Neural crest cell (in vitro differentiated cells): ENCODE data around the gene CCDC171. TPM values are rescaled to one million over a fixed set of nuclear protein-coding genes. Genes with fewer than 3 reads are reported as not detected.

Experiments used
- DNase-seq: peaks from one replicate; pipeline ENCODE4 v3.0.0; 2021; ENCODE audit warnings: low read depth, mixed read lengths, low spot score
- H3K27ac Mint-ChIP-seq: one replicate; pipeline ENCODE4 v1.8.0; 2021; ENCODE audit warnings: mild to moderate bottlenecking, mixed read lengths; ENCODE audit not compliant: unreplicated experiment
- H3K27me3 Mint-ChIP-seq: 2 replicates; pipeline ENCODE4 v1.8.0; 2021; ENCODE audit warnings: low read depth, mild to moderate bottlenecking, mixed read lengths
- H3K36me3 Mint-ChIP-seq: 2 replicates; pipeline ENCODE4 v1.8.0; 2021; ENCODE audit warnings: low read depth, mild to moderate bottlenecking, mixed read lengths
- H3K4me1 Mint-ChIP-seq: 2 replicates; pipeline ENCODE4 v1.8.0; 2021; ENCODE audit warnings: mixed read lengths
- H3K4me3 Mint-ChIP-seq: one replicate; pipeline ENCODE4 v1.8.0; 2021; ENCODE audit warnings: mild to moderate bottlenecking, mixed read lengths
- H3K9me3 Mint-ChIP-seq: 2 replicates; pipeline ENCODE4 v1.8.0; 2021; ENCODE audit warnings: mixed read lengths
- total RNA-seq: library from RNA; stranded (reverse); gene quantifications from 2 replicates; pipeline ENCODE4 v1.2.1, GENCODE V29; 2021
- TF ChIP-seq, protein P1 (sequence below): fragments of 200-600 bp; sonication (generic); conservative IDR thresholded peaks from 2 replicates; pipeline ENCODE4 v1.5.0; 2021; ENCODE audit warnings: antibody characterized with exemption, mild to moderate bottlenecking

Gene CCDC171
- total RNA-seq, 1 donor from 2014 or later: 6.1 TPM

DNA sequence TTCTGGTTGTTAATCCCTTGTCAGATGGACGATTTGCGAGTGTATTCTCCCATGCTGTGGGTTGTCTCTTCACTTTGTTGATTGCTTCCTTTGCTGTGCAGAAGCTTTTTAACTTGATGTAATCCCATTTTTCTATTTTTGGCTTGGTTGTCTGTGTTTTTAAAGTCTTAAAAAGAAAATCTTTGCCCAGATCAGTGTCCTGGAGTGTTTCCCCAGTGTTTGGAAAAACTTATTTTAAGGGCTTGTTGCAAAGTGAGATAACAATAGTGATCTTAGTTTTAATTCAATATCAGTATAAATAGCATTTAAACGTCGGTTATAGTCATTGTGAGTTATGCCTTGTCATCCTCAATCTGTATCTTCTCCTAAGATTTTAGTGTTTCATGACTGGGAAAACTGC lies 329.5 kb downstream of the CCDC171 start:
- H3K27me3 Mint-ChIP-seq: no peaks in the 10 kb centered on the region
- no peaks in the 10 kb centered on the region for H3K4me1 Mint-ChIP-seq
- no peak overlapping the region for H3K4me3 Mint-ChIP-seq
- TF ChIP-seq, protein P1, sequence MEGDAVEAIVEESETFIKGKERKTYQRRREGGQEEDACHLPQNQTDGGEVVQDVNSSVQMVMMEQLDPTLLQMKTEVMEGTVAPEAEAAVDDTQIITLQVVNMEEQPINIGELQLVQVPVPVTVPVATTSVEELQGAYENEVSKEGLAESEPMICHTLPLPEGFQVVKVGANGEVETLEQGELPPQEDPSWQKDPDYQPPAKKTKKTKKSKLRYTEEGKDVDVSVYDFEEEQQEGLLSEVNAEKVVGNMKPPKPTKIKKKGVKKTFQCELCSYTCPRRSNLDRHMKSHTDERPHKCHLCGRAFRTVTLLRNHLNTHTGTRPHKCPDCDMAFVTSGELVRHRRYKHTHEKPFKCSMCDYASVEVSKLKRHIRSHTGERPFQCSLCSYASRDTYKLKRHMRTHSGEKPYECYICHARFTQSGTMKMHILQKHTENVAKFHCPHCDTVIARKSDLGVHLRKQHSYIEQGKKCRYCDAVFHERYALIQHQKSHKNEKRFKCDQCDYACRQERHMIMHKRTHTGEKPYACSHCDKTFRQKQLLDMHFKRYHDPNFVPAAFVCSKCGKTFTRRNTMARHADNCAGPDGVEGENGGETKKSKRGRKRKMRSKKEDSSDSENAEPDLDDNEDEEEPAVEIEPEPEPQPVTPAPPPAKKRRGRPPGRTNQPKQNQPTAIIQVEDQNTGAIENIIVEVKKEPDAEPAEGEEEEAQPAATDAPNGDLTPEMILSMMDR: no peak
- H3K9me3 Mint-ChIP-seq: peaks cover 6% of the 10 kb centered on the region
- no peak overlapping the region for H3K27ac Mint-ChIP-seq
- H3K36me3 Mint-ChIP-seq: peaks cover 10% of the 10 kb centered on the region
- DNase-seq: no peak

DNA sequence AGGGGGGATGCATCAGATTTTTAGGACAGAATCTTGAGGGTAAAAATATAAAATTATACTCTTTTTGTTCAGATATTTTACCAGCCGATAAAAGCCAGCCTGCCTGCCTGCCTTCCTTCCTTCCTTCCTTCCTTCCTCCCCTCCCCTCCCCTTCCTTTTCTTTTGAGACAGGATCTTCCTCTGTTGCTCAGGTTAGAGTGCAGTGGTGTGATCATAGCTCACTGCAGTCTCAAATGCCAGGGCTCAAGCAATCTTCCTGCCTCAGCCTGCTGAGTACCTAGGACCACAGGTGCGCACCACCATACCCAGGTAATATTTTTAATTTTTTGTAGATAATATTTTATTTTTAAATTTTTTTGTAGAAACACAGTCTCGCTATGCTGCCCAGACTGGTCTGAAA lies 330.0 kb downstream of the CCDC171 start:
- no peaks in the 10 kb centered on the region for H3K4me1 Mint-ChIP-seq
- peaks cover 6% of the 10 kb centered on the region for H3K9me3 Mint-ChIP-seq
- H3K36me3 Mint-ChIP-seq: peaks cover 10% of the 10 kb centered on the region
- H3K4me3 Mint-ChIP-seq: no peak overlapping the region
- TF ChIP-seq, protein P1: no peak
- H3K27me3 Mint-ChIP-seq: no peaks in the 10 kb centered on the region
- no peak overlapping the region for H3K27ac Mint-ChIP-seq
- DNase-seq: no peak

DNA sequence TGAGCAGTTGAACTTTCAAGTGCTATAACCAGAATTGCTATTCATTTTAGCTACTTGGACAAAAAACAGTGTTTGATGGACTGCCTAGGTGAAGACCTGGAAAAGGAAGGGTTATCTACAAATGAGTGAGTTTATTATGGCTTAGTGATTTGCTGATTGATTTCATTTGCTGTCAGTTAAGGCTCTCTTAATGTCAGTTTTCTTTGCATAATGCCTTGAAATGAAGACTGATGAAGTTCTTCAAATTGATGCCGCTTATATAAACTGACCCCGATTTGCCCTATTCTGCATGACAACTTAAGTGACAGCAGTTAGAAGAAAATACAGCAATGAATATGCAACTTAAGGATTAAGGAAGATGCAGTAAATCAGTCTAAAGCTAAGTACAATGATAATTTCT lies 332.6 kb downstream of the CCDC171 start:
- TF ChIP-seq, protein P1: no peak
- H3K36me3 Mint-ChIP-seq: peaks cover 7% of the 10 kb centered on the region
- DNase-seq: no peak
- H3K27me3 Mint-ChIP-seq: no peaks in the 10 kb centered on the region
- no peak overlapping the region for H3K4me3 Mint-ChIP-seq
- no peak overlapping the region for H3K27ac Mint-ChIP-seq
- H3K4me1 Mint-ChIP-seq: no peaks in the 10 kb centered on the region
- peaks cover 2% of the 10 kb centered on the region for H3K9me3 Mint-ChIP-seq

DNA sequence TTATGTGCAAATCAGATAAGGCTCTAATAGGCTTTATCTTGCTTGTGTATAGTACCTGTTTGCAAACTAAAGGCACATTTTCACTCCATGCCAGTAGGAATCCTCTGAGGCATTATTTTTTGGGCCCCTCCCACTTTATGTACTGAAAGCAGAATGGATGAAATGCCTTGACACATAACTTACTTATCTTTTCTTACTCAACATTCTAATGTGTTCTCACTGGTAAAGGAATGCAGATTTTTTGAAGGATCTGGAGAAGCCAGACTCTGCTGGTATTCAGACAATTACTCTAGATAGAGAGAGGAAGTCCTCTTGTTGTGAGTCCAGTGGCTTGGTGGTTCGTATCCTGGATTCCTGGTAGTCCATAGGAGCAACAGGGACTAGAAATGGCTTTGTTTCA lies 336.7 kb downstream of the CCDC171 start:
- TF ChIP-seq, protein P1: no peak
- Mint-ChIP-seq H3K36me3 (peaks cover 10% of the 10 kb centered on the region), H3K9me3 (peaks cover 12% of the 10 kb centered on the region), H3K27ac (no peak overlapping the region), H3K27me3 (no peaks in the 10 kb centered on the region), H3K4me1 (no peaks in the 10 kb centered on the region), H3K4me3 (no peak overlapping the region)
- DNase-seq: no peak

DNA sequence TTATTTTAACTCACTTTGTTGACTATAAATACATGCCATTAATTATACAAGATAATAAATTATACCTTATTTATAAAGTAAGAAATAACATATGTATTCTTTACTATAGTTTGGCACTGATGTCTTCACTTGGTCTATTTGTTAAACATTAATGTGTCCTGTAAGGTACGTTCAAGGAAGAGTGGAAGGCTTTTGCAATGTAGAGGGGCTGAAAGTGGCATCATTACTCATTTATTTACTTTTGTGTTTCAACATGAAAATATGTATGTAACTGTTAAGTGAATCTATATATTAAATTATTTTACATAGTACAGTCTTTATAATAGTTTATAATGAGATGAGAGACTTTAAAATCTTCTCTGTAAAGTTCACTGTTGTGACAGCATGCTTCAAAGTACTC lies 348.7 kb downstream of the CCDC171 start:
- Mint-ChIP-seq H3K36me3 (peaks cover 19% of the 10 kb centered on the region), H3K27ac (no peak overlapping the region), H3K27me3 (no peaks in the 10 kb centered on the region), H3K9me3 (peaks cover 16% of the 10 kb centered on the region), H3K4me1 (no peaks in the 10 kb centered on the region), H3K4me3 (no peak overlapping the region)
- DNase-seq: no peak
- TF ChIP-seq, protein P1: no peak

DNA sequence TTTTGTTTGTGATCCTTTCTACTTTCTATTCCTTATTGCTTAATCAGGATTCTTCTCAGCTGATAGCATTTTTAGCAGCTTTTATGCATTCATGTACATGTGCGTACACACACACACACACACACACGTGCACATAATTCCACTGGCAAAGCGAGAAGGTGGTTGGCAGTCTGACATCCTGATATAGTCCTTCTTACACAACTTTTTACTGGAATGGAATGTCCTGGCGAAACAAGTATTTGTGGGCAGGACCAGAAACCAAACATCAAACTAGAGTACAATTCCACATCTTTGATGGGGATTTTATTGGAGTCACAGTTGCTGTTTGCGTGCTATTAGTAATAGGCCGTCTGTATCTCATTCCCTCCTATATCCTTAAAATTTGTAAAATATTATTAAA lies 356.5 kb downstream of the CCDC171 start:
- no peak for DNase-seq
- H3K9me3 Mint-ChIP-seq: peaks cover 7% of the 10 kb centered on the region
- no peak overlapping the region for H3K4me3 Mint-ChIP-seq
- H3K4me1 Mint-ChIP-seq: no peaks in the 10 kb centered on the region
- H3K36me3 Mint-ChIP-seq: peaks cover 13% of the 10 kb centered on the region
- no peak overlapping the region for H3K27ac Mint-ChIP-seq
- TF ChIP-seq, protein P1: no peak
- H3K27me3 Mint-ChIP-seq: no peaks in the 10 kb centered on the region
